Karpas-422 (cell line): ENCODE results near the gene CMTM6. TPM values are rescaled to one million over a fixed set of nuclear protein-coding genes. Genes with fewer than 3 reads are reported as not detected.
A peak's percentile ranks its signal among the peaks of the same experiment; 100 is the strongest.

Experiments
- DNase-seq: peaks from one replicate; pipeline ENCODE4 v3.0.0-alpha.2; 2015
- H2AFZ ChIP-seq: fragments of 200-600 bp; sonication (generic); 2 replicates; pipeline ENCODE4 v1.6.1; 2014; ENCODE audit warnings: antibody characterized with exemption, low read length, mixed read lengths
- H3K27ac ChIP-seq: fragments of 200-600 bp; sonication (generic); 2 replicates; pipeline ENCODE4 v1.5.1; 2014; ENCODE audit warnings: mild to moderate bottlenecking, low read length, moderate library complexity
- H3K27me3 ChIP-seq: fragments of 200-600 bp; sonication (generic); 2 replicates; pipeline ENCODE4 v1.6.1; 2014; ENCODE audit warnings: low read length, mixed read lengths
- H3K36me3 ChIP-seq: fragments of 200-600 bp; sonication (generic); 2 replicates; pipeline ENCODE4 v1.6.1; 2014; ENCODE audit warnings: low read length, mixed read lengths; ENCODE audit not compliant: insufficient read depth
- H3K4me1 ChIP-seq: fragments of 200-600 bp; sonication (generic); 2 replicates; pipeline ENCODE4 v1.6.1; 2014; ENCODE audit warnings: mild to moderate bottlenecking, low read length, mixed read lengths
- H3K4me2 ChIP-seq: fragments of 200-600 bp; sonication (generic); 2 replicates; pipeline ENCODE4 v1.6.1; 2014; ENCODE audit warnings: low read length, low read depth, mild to moderate bottlenecking; ENCODE audit not compliant: poor library complexity, severe bottlenecking
- H3K4me3 ChIP-seq: fragments of 200-600 bp; sonication (generic); 2 replicates; pipeline ENCODE4 v1.5.1; 2014; ENCODE audit warnings: mild to moderate bottlenecking, antibody characterized with exemption, low read length, mixed read lengths
- H3K79me2 ChIP-seq: fragments of 200-600 bp; sonication (generic); 2 replicates; pipeline ENCODE4 v1.6.1; 2014; ENCODE audit warnings: mild to moderate bottlenecking, low read length, mixed read lengths
- H3K9ac ChIP-seq: fragments of 200-600 bp; sonication (generic); 2 replicates; pipeline ENCODE4 v1.6.0; 2014; ENCODE audit warnings: low read length
- H3K9me2 ChIP-seq: fragments of 200-600 bp; sonication (generic), shearing (Covaris generic); replicated peaks from 2 replicates; pipeline ENCODE4 v1.6.0; 2014; ENCODE audit warnings: mild to moderate bottlenecking, low read length, moderate library complexity; ENCODE audit not compliant: insufficient read depth
- H3K9me3 ChIP-seq: fragments of 300-700, 200-600 bp; sonication (generic); 2 replicates; pipeline ENCODE4 v1.6.1; 2014; ENCODE audit warnings: low read length, mixed read lengths
- H4K20me1 ChIP-seq: fragments of 200-600 bp; sonication (generic); 2 replicates; pipeline ENCODE4 v1.6.1; 2014; ENCODE audit warnings: mild to moderate bottlenecking, antibody characterized with exemption, low read length, low read depth; ENCODE audit not compliant: insufficient read depth
- total RNA-seq: library from RNA; depleted of rRNA; stranded (reverse); fragments of >200 nt; shearing (Covaris generic); gene quantifications from 2 replicates; pipeline ENCODE4 v1.2.3, GENCODE V29; 2014; ENCODE audit warnings: low replicate concordance

The CMTM6 gene
- total RNA-seq, 1 experiment from 2014 or later: 171 TPM

- peaks cover 17% of the 10 kb centered on the region for H3K4me1 ChIP-seq
- no peaks in the 10 kb centered on the region for H3K36me3 ChIP-seq
- H2AFZ ChIP-seq: no peak overlapping the region
These were observed 6.1 kb upstream of the CMTM6 start for GRCh38 chr3:32508711-32509110.

GRCh38 chr3:32506466-32506865 is 3.8 kb upstream of the CMTM6 start:
- Histone ChIP-seq H3K4me3 (no peak overlapping the region), H3K79me2 (peaks cover 11% of the 10 kb centered on the region), H2AFZ (no peak overlapping the region), H4K20me1 (no peaks in the 10 kb centered on the region), H3K27ac (no peak overlapping the region), H3K4me1 (peaks cover 23% of the 10 kb centered on the region), H3K9ac (no peak overlapping the region), H3K4me2 (no peak overlapping the region), H3K27me3 (no peaks in the 10 kb centered on the region), H3K9me3 (no peaks in the 10 kb centered on the region), H3K9me2 (no peaks in the 10 kb centered on the region), H3K36me3 (no peaks in the 10 kb centered on the region)
- no peak for DNase-seq

More at GRCh38 chr3:32508711-32509110, 6.1 kb upstream of the CMTM6 start:
- no peaks in the 10 kb centered on the region for H3K9me2 ChIP-seq
- H3K4me3 ChIP-seq: no peak overlapping the region
- H3K79me2 ChIP-seq: no peaks in the 10 kb centered on the region
- H4K20me1 ChIP-seq: no peaks in the 10 kb centered on the region
- H3K4me2 ChIP-seq: no peak overlapping the region
- no peaks in the 10 kb centered on the region for H3K9me3 ChIP-seq
- H3K9ac ChIP-seq: no peak overlapping the region
- H3K27me3 ChIP-seq: no peaks in the 10 kb centered on the region
- DNase-seq: no peak
- no peak overlapping the region for H3K27ac ChIP-seq

- no peaks in the 10 kb centered on the region for H3K9me3 ChIP-seq
- peak overlapping the region; percentile 96 for H3K4me2 ChIP-seq
- H3K27me3 ChIP-seq: no peaks in the 10 kb centered on the region
- H4K20me1 ChIP-seq: no peaks in the 10 kb centered on the region
- peak overlapping the region; percentile 94 for H3K9ac ChIP-seq
- H3K9me2 ChIP-seq: no peaks in the 10 kb centered on the region
- H3K27ac ChIP-seq: no peak overlapping the region
- H3K36me3 ChIP-seq: 0 out of 2 replicates have a peak, but pooled peaks cover under 1% of the 10 kb centered on the region
- H3K4me3 ChIP-seq: peak overlapping the region; percentile 87
- 0 out of 2 replicates have a peak overlapping the region, but pooled peaks have one; percentile 88 for H2AFZ ChIP-seq
- peaks cover 52% of the 10 kb centered on the region for H3K4me1 ChIP-seq
- H3K79me2 ChIP-seq: peaks cover 46% of the 10 kb centered on the region
- DNase-seq: no peak
These were observed 264 bp upstream of the CMTM6 start for GRCh38 chr3:32502946-32503286.

DNA sequence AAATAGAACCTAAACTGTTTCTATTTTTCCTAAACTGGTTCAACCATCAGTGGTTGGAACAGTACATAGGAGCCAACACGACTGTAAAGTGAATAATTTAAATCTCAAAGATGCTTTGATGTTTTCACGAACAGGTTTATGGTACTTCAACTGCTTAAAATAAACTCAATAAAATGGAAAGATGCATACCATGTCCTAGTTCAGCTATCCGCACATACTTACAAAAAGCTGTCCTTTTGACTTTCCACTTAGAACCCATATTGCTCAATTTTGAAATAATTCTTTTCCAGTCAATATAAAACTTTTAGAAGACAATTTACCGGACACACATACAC is 902 bp downstream of the CMTM6 start:
- H3K36me3 ChIP-seq: 0 out of 2 replicates have a peak, but pooled peaks cover 3% of the 10 kb centered on the region
- no peak overlapping the region for H2AFZ ChIP-seq
- peak overlapping the region; percentile 76 for H3K27ac ChIP-seq
- H3K4me2 ChIP-seq: peak overlapping the region; percentile 96
- no peaks in the 10 kb centered on the region for H3K27me3 ChIP-seq
- no peaks in the 10 kb centered on the region for H4K20me1 ChIP-seq
- H3K9me2 ChIP-seq: no peaks in the 10 kb centered on the region
- H3K4me1 ChIP-seq: peaks cover 53% of the 10 kb centered on the region
- H3K9me3 ChIP-seq: no peaks in the 10 kb centered on the region
- H3K79me2 ChIP-seq: peaks cover 56% of the 10 kb centered on the region
- DNase-seq: no peak
- H3K4me3 ChIP-seq: peak overlapping the region; percentile 87
- peak overlapping the region; percentile 94 for H3K9ac ChIP-seq

DNA sequence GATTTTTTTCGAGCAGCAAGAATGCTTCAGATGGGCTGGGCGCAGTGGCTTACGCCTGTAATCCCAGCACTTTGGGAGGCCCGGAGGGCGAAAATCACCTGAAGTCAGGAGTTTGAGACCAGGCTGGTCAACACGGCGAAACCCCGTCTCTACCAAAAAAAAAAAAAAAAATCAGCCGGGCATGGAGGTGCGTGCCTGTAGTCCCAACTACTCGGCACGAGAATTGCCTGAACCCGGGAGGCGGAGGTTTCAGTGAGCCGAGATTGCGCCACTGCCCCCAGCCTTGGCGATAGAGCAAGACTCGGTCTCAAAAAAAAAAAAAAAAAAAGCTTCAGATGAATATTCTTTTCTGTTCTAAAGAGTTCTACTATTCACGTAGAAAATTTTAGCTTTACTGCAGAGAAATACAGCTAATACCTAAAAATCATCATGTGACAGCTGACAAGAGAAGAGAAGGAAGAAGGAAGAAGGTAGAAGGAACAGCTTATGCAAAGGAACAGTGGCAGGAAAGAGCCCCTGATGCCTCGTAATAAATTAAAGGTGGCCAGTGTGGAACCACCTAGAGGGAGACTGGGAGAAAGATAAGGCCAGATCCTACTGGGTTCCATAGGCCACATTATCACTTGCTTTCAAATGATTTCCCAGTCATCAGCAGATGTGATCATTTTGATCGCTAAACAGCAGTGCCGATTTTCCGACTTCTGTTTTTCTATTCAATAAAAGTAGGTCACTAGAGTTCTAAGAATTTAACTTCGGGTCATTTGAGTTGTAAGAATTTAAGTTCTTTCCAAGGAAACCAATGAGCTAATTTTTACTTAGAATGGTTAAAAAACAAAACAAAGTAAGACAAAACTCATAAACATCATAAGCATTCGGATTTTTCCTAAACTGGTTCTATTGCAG is 1.5 kb downstream of the CMTM6 start:
- Histone ChIP-seq H3K9ac (peak overlapping the region; percentile 94), H3K4me3 (peak overlapping the region; percentile 87), H3K4me2 (peak overlapping the region; percentile 96), H2AFZ (no peak overlapping the region), H3K4me1 (peaks cover 53% of the 10 kb centered on the region), H3K27me3 (no peaks in the 10 kb centered on the region), H3K27ac (peak overlapping the region; percentile 76), H3K9me3 (no peaks in the 10 kb centered on the region), H3K36me3 (0 out of 2 replicates have a peak, but pooled peaks cover 3% of the 10 kb centered on the region), H4K20me1 (no peaks in the 10 kb centered on the region), H3K9me2 (no peaks in the 10 kb centered on the region), H3K79me2 (peaks cover 63% of the 10 kb centered on the region)
- DNase-seq: peak; percentile 67

- Histone ChIP-seq H3K9me3 (no peaks in the 10 kb centered on the region), H3K4me2 (peak overlapping the region; percentile 96), H3K4me1 (peaks cover 53% of the 10 kb centered on the region), H2AFZ (no peak overlapping the region), H3K9me2 (no peaks in the 10 kb centered on the region), H3K4me3 (peak overlapping the region; percentile 87), H4K20me1 (no peaks in the 10 kb centered on the region), H3K27me3 (no peaks in the 10 kb centered on the region), H3K27ac (peak overlapping the region; percentile 76), H3K36me3 (0 out of 2 replicates have a peak, but pooled peaks cover 3% of the 10 kb centered on the region), H3K79me2 (peaks cover 72% of the 10 kb centered on the region), H3K9ac (peak overlapping the region; percentile 94)
- no peak for DNase-seq
These were observed 2.4 kb downstream of the CMTM6 start for GRCh38 chr3:32500231-32500630.

- peak; percentile 50 for DNase-seq
- H3K27me3 ChIP-seq: no peaks in the 10 kb centered on the region
- H3K9me2 ChIP-seq: no peaks in the 10 kb centered on the region
- H3K9me3 ChIP-seq: no peaks in the 10 kb centered on the region
- H3K4me1 ChIP-seq: peaks cover 53% of the 10 kb centered on the region
- peak overlapping the region; percentile 76 for H3K27ac ChIP-seq
- peaks cover 78% of the 10 kb centered on the region for H3K79me2 ChIP-seq
- H3K4me3 ChIP-seq: peak overlapping the region; percentile 87
- H3K36me3 ChIP-seq: 0 out of 2 replicates have a peak, but pooled peaks cover 3% of the 10 kb centered on the region
- no peaks in the 10 kb centered on the region for H4K20me1 ChIP-seq
- peak overlapping the region; percentile 96 for H3K4me2 ChIP-seq
- H3K9ac ChIP-seq: peak overlapping the region; percentile 94
- no peak overlapping the region for H2AFZ ChIP-seq
These were observed 3.1 kb downstream of the CMTM6 start for GRCh38 chr3:32499585-32499984.

DNA sequence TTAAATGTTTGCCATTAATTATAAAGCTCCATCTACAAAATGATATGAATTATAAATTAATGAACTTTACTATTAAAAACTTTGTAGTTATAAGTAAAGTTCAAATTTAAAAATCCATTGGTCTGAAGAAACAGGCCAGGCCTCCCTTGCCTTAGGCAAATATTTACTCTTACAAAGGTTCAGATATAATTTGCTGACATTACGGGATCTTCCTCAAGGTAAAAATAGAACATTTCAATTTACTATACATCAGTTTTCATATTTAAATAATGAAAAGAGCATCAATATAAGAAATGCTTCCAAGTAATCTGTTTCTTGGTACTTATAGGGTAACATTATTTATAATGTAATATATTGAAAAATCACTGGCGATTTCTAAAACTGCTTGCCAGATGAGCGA is 3.7 kb downstream of the CMTM6 start:
- no peaks in the 10 kb centered on the region for H4K20me1 ChIP-seq
- peak overlapping the region; percentile 76 for H3K27ac ChIP-seq
- no peak for DNase-seq
- H2AFZ ChIP-seq: no peak overlapping the region
- H3K4me2 ChIP-seq: peak overlapping the region; percentile 96
- peaks cover 53% of the 10 kb centered on the region for H3K4me1 ChIP-seq
- peak overlapping the region; percentile 87 for H3K4me3 ChIP-seq
- H3K79me2 ChIP-seq: peaks cover 84% of the 10 kb centered on the region
- H3K9me2 ChIP-seq: no peaks in the 10 kb centered on the region
- no peaks in the 10 kb centered on the region for H3K27me3 ChIP-seq
- no peaks in the 10 kb centered on the region for H3K9me3 ChIP-seq
- 0 out of 2 replicates have a peak, but pooled peaks cover 3% of the 10 kb centered on the region for H3K36me3 ChIP-seq
- H3K9ac ChIP-seq: peak overlapping the region; percentile 94
